H1 (cell line): ENCODE measurements around the gene SNAP29. TPM values are rescaled to one million over a fixed set of nuclear protein-coding genes. Genes with fewer than 3 reads are reported as not detected.

Experiments used
- BACH1 ChIP-seq: IDR thresholded peaks from 2 replicates; pipeline ENCODE4 v1.6.1; 2012; ENCODE audit warnings: low read length, improper control_type of control experiment
- CEBPB ChIP-seq: IDR thresholded peaks from 2 replicates; pipeline ENCODE4 v1.6.1; 2012; ENCODE audit warnings: low read depth, low read length
- EGR1 ChIP-seq: IDR thresholded peaks from 2 replicates; pipeline ENCODE4 v1.6.1; 2011; ENCODE audit warnings: low read depth, low read length, borderline replicate concordance
- KDM1A ChIP-seq: fragments of 200-600, 300-600 bp; sonication (generic); IDR thresholded peaks from 2 replicates; pipeline ENCODE4 v1.7.1; 2016; ENCODE audit warnings: mild to moderate bottlenecking, low read length, borderline replicate concordance
- KDM4A ChIP-seq: IDR thresholded peaks from one replicate; pipeline ENCODE4 v1.7.1; 2012; ENCODE audit warnings: low read depth, mild to moderate bottlenecking, moderate library complexity, low read length, inconsistent platforms; ENCODE audit not compliant: severe bottlenecking
- SP4 ChIP-seq: IDR thresholded peaks from 2 replicates; pipeline ENCODE4 v1.6.1; 2012; ENCODE audit warnings: low read length, inconsistent platforms
- TCF12 ChIP-seq: IDR thresholded peaks from 2 replicates; pipeline ENCODE4 v1.6.1; 2011; ENCODE audit warnings: low read depth, mild to moderate bottlenecking, low read length
- polyA plus RNA-seq, 7 experiments: library from polyadenylated mRNA; depleted of rRNA in 3 of 7; stranded (reverse) in 5 of 7; unstranded in 2 of 7; fragments of >200 nt in 5 of 7; fragments of 200-250 nt in 2 of 7; gene quantifications; 1 replicate in 5 of 7; 2 replicates in 1 of 7; 4 replicates in 1 of 7; pipeline versions ENCODE4 v1.2.1 to v1.2.3, GENCODE V29; 2011 to 2013; ENCODE audit warnings: missing spikeins in 2 of 7, mixed read lengths in 2 of 7
- total RNA-seq: library from RNA; stranded (reverse); fragmentation: NEBNext Ultra II Directional; extraction: Animal tissue kit (Norgen Biotek cat#: 25700); gene quantifications from 2 replicates; pipeline ENCODE4 v1.2.1, GENCODE V29; 2021
- TF ChIP-seq, protein P1 (sequence below): IDR thresholded peaks from 2 replicates; pipeline ENCODE4 v1.6.1; 2012; ENCODE audit warnings: low read length, inconsistent platforms

SNAP29 gene
- total and polyA plus RNA-seq, 2 of the 8 experiments (the other 6 are each of a cell fraction or from before 2014, with no cell fraction given) = 11.8 to 15.0 TPM

DNA sequence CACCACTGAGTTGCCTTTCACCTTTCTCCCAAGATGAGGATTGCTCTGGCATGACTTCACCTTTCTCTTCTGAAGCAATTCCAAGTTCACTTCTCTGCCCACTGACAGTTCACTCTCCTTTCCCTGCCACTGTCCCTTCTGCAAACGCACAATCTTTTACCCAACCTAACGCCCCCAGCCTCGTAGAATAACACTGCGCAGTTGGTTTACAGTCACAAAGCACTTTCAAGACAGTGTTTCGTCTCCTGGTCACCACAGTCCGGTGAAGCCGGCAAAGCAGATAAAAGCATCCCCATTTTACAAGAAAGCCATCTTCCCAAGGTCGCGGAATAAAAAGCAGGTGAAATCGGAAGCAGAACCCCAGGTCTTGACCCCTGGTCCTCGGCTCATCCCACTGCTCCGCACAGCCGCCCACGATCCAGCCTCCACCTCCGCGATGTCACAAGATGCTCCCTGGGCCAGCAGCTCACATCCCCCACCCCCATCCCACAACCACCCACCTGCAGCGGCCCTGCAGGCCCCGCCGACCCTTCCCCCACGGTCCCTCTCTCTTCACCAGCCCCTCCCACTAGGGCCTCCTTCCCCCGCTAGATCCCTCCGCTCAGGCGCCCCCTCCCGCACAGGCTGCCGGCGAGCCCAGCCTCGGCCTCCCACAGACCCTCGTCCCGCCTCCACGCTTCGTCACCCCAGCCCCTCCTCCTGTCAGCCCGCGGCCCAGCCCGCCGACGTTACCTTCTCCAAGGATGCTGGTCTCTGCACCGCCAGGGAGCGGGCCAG lies 781 bp upstream of the SNAP29 start (continued):
- TF ChIP-seq KDM4A = peak; percentile 32
- no peak for TF ChIP-seq SP4
- TF ChIP-seq, protein P1, sequence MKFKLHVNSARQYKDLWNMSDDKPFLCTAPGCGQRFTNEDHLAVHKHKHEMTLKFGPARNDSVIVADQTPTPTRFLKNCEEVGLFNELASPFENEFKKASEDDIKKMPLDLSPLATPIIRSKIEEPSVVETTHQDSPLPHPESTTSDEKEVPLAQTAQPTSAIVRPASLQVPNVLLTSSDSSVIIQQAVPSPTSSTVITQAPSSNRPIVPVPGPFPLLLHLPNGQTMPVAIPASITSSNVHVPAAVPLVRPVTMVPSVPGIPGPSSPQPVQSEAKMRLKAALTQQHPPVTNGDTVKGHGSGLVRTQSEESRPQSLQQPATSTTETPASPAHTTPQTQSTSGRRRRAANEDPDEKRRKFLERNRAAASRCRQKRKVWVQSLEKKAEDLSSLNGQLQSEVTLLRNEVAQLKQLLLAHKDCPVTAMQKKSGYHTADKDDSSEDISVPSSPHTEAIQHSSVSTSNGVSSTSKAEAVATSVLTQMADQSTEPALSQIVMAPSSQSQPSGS = no peak
- no peak for TF ChIP-seq TCF12
- TF ChIP-seq BACH1 = 0 out of 2 replicates have a peak, but pooled peaks have one; percentile 5
- TF ChIP-seq CEBPB = no peak
- peak; percentile 67; the same call in 1 of the 2 replicates for TF ChIP-seq KDM1A
- TF ChIP-seq EGR1 = peak; percentile 48; the same call in 1 of the 2 replicates
